ENCODE results near the gene USP34.

DNA sequence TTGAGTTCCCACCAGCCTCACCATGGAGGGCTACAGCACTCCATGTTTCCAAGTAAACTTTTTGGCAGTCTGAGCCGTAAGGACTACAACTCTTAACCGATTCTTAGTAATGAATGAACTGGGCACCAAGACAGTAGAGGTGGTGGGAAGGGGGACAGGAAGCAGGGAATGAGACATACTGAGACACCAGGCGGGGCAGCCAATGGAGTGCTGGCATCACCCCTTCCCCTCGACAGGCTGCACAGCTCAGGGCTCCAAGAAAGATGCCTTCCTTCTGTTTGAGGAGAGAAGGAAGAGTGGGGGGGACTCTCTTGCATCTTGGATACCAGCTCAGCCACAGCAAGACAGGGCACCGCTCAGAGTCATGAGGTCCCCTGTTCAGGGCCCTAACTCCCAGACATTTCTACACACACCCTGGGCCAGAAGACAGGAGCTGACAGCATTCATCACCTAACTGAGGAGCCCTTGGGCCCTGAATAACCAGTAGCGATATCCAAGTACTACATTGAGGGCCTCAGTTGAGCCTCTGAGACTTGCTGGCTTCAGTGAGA is 45.2 kb downstream of the USP34 start:
- TF ChIP-seq, protein P1, sequence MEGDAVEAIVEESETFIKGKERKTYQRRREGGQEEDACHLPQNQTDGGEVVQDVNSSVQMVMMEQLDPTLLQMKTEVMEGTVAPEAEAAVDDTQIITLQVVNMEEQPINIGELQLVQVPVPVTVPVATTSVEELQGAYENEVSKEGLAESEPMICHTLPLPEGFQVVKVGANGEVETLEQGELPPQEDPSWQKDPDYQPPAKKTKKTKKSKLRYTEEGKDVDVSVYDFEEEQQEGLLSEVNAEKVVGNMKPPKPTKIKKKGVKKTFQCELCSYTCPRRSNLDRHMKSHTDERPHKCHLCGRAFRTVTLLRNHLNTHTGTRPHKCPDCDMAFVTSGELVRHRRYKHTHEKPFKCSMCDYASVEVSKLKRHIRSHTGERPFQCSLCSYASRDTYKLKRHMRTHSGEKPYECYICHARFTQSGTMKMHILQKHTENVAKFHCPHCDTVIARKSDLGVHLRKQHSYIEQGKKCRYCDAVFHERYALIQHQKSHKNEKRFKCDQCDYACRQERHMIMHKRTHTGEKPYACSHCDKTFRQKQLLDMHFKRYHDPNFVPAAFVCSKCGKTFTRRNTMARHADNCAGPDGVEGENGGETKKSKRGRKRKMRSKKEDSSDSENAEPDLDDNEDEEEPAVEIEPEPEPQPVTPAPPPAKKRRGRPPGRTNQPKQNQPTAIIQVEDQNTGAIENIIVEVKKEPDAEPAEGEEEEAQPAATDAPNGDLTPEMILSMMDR (IDR thresholded peaks at IDR 0.05; ENCODE audit: low read depth, low read length) = no peak
- TF ChIP-seq POLR2A (IDR thresholded peaks at IDR 0.05; ENCODE audit: extremely low read depth, insufficient read length) = no peak
- TF ChIP-seq, protein P2, sequence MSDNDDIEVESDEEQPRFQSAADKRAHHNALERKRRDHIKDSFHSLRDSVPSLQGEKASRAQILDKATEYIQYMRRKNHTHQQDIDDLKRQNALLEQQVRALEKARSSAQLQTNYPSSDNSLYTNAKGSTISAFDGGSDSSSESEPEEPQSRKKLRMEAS (IDR thresholded peaks at IDR 0.05; ENCODE audit: low read depth, low read length) = no peak

All from NB4 (cell line).